WTC11 (cell line): ENCODE results near the gene ATP11B. TPM values are rescaled to one million over a fixed set of nuclear protein-coding genes. Genes with fewer than 3 reads are reported as not detected.

Experiments used
- ATAC-seq: fragments of 200-7000 bp; cut with Tn5 transposase; 2 replicates; pipeline ENCODE4 v1.10.0; 2021; ENCODE audit warnings: mild to moderate bottlenecking, moderate library complexity
- CTCF ChIA-PET: fragments of 300-600 bp; sonication (Branson Sonifier 250); formaldehyde crosslinking; loops from one replicate; lab custom pipeline; 2021; ENCODE audit warnings: antibody characterized with exemption; lab: Charles Lee
- POLR2A ChIA-PET: fragments of 350-600 bp; sonication (Branson Sonifier 250); formaldehyde crosslinking; loops from one replicate; lab custom pipeline; 2021; ENCODE audit warnings: antibody characterized with exemption; lab: Charles Lee
- DNase-seq: peaks from one replicate; pipeline ENCODE4 v3.0.0; 2021; ENCODE audit warnings: low spot score
- H3K27ac Mint-ChIP-seq: 2 replicates; pipeline ENCODE4 v1.8.0; 2021; ENCODE audit warnings: mixed read lengths
- H3K27me3 Mint-ChIP-seq: 2 replicates; pipeline ENCODE4 v1.8.0; 2021; ENCODE audit warnings: low read depth, mild to moderate bottlenecking, moderate library complexity, mixed read lengths
- H3K36me3 Mint-ChIP-seq: 2 replicates; pipeline ENCODE4 v1.8.0; 2021; ENCODE audit warnings: mixed read lengths
- H3K4me1 Mint-ChIP-seq: 2 replicates; pipeline ENCODE4 v1.8.0; 2022; ENCODE audit warnings: mixed read lengths
- H3K4me3 Mint-ChIP-seq: 2 replicates; pipeline ENCODE4 v1.8.0; 2021; ENCODE audit warnings: mild to moderate bottlenecking, moderate library complexity, mixed read lengths
- H3K9me3 Mint-ChIP-seq: 2 replicates; pipeline ENCODE4 v1.8.0; 2021; ENCODE audit warnings: mixed read lengths
- AFF4 ChIP-seq: sonication (generic); formaldehyde crosslinking; IDR thresholded peaks from 2 replicates; pipeline ENCODE4 v1.8.1; 2023; ENCODE audit warnings: mild to moderate bottlenecking, missing genetic modification reagents, borderline replicate concordance
- ATF1 ChIP-seq: sonication (generic); formaldehyde crosslinking; IDR thresholded peaks from 2 replicates; pipeline ENCODE4 v1.8.1; 2023; ENCODE audit warnings: mild to moderate bottlenecking, moderate library complexity, missing genetic modification reagents
- CBFB ChIP-seq: sonication (generic); formaldehyde crosslinking; IDR thresholded peaks from 2 replicates; pipeline ENCODE4 v1.8.1; 2022; ENCODE audit warnings: mild to moderate bottlenecking, low read depth, missing genetic modification reagents
- E2F5 ChIP-seq: sonication (generic); formaldehyde crosslinking; IDR thresholded peaks from 2 replicates; pipeline ENCODE4 v1.8.1; 2022; ENCODE audit warnings: mild to moderate bottlenecking, moderate library complexity, missing genetic modification reagents
- EMX1 ChIP-seq: fragments of 250-450 bp; sonication (Bioruptor Pico); IDR thresholded peaks from 2 replicates; pipeline ENCODE4 v1.8.0; 2021; ENCODE audit warnings: mild to moderate bottlenecking
- ESRRA ChIP-seq: sonication (generic); formaldehyde crosslinking; IDR thresholded peaks from 2 replicates; pipeline ENCODE4 v1.8.1; 2022; ENCODE audit warnings: mild to moderate bottlenecking, missing genetic modification reagents, borderline replicate concordance
- JAZF1 ChIP-seq: fragments of 250-450 bp; sonication (Bioruptor Pico); IDR thresholded peaks from 2 replicates; pipeline ENCODE4 v1.9.0; 2021; ENCODE audit warnings: moderate library complexity, mild to moderate bottlenecking, inconsistent platforms
- NFATC4 ChIP-seq: fragments of 250-450 bp; sonication (Bioruptor Pico); IDR thresholded peaks from 2 replicates; pipeline ENCODE4 v1.9.0; 2021; ENCODE audit warnings: mild to moderate bottlenecking
- NFYB ChIP-seq: sonication (generic); formaldehyde crosslinking; conservative IDR thresholded peaks from 2 replicates; pipeline ENCODE4 v1.8.0; 2022; ENCODE audit warnings: low read depth, missing genetic modification reagents
- PREB ChIP-seq: sonication (generic); formaldehyde crosslinking; IDR thresholded peaks from 2 replicates; pipeline ENCODE4 v1.8.1; 2022; ENCODE audit warnings: mild to moderate bottlenecking, missing genetic modification reagents, moderate library complexity, borderline replicate concordance
- RELA ChIP-seq: sonication (generic); formaldehyde crosslinking; IDR thresholded peaks from 2 replicates; pipeline ENCODE4 v1.8.1; 2022; ENCODE audit warnings: missing genetic modification reagents, mild to moderate bottlenecking, borderline replicate concordance
- RORB ChIP-seq: fragments of 250-450 bp; sonication (Bioruptor Pico); IDR thresholded peaks from 2 replicates; pipeline ENCODE4 v1.9.0; 2021; ENCODE audit warnings: mild to moderate bottlenecking
- ZNF121 ChIP-seq: sonication (generic); formaldehyde crosslinking; IDR thresholded peaks from 2 replicates; pipeline ENCODE4 v1.8.0; 2023; ENCODE audit warnings: missing genetic modification reagents
- ZNF232 ChIP-seq: sonication (generic); formaldehyde crosslinking; IDR thresholded peaks from 2 replicates; pipeline ENCODE4 v1.8.0; 2022; ENCODE audit warnings: mild to moderate bottlenecking, missing genetic modification reagents
- ZNF532 ChIP-seq: fragments of 250-450 bp; sonication (Bioruptor Pico); IDR thresholded peaks from 2 replicates; pipeline ENCODE4 v1.9.0; 2021; ENCODE audit warnings: mild to moderate bottlenecking, borderline replicate concordance
- ZSCAN18 ChIP-seq: fragments of 250-450 bp; sonication (Bioruptor Pico); IDR thresholded peaks from 2 replicates; pipeline ENCODE4 v2.1.2; 2022; ENCODE audit warnings: mild to moderate bottlenecking, moderate library complexity
- total RNA-seq: library from RNA; stranded (reverse); gene quantifications from 3 replicates; pipeline ENCODE4 v1.2.3, GENCODE V29; 2021
- TF ChIP-seq, protein P1 (sequence below): sonication (generic); formaldehyde crosslinking; IDR thresholded peaks from 2 replicates; pipeline ENCODE4 v1.8.1; 2022; ENCODE audit warnings: low read depth, missing genetic modification reagents, borderline replicate concordance
- TF ChIP-seq, protein P2 (sequence below): sonication (generic); formaldehyde crosslinking; IDR thresholded peaks from 2 replicates; pipeline ENCODE4 v1.8.1; 2023; ENCODE audit warnings: mild to moderate bottlenecking, moderate library complexity, missing genetic modification reagents
- TF ChIP-seq, protein P3 (sequence below): sonication (generic); formaldehyde crosslinking; conservative IDR thresholded peaks from 2 replicates; pipeline ENCODE4 v1.8.1; 2023; ENCODE audit warnings: mild to moderate bottlenecking, low read depth, missing genetic modification reagents, moderate library complexity

Gene ATP11B
- total RNA-seq, 1 experiment from 2014 or later, result 25.7 TPM

DNA sequence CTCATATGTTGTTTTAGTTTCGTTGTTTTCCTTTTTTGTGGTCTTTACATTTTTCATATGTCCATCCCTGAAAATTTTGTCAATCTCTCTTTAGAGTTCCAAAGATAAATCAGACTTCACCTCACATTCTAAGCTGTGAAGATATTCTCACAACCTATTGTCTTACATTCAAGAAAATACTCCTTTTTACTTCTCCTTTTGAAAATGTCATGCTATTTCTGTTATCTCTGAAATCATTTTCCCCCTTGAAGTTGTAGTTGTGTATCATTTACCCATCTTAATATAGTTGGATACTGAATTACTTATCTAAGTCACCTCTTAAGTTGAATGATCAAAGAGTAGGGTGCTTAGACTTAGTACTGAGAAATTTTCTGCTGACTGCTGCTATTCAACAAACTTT, 112.7 kb downstream of the ATP11B start (continued):
- no peak for TF ChIP-seq ZSCAN18 (CRISPR knock-in tag)
- no peak for TF ChIP-seq JAZF1

- ATAC-seq (no peak), DNase-seq (no peak)
- ChIA-PET POLR2A (no interaction called here), CTCF (interaction anchor here (0.6 to 2.8 kb wide), 6 partner anchors 12 to 465 kb away, joined by 3 to 17 read pairs (median 4); no protein-coding TSS in a partner anchor)
- no peaks in the 10 kb centered on the region for H3K27me3 Mint-ChIP-seq
- H3K36me3 Mint-ChIP-seq, result no peaks in the 10 kb centered on the region
- no peak overlapping the region for H3K27ac Mint-ChIP-seq
- H3K9me3 Mint-ChIP-seq, result no peaks in the 10 kb centered on the region
- H3K4me1 Mint-ChIP-seq, result 0 out of 2 replicates have a peak, but pooled peaks cover 3% of the 10 kb centered on the region
- H3K4me3 Mint-ChIP-seq, result no peak overlapping the region
- TF ChIP-seq ESRRA (CRISPR knock-in tag) (no peak), ZNF532 (no peak), ATF1 (CRISPR knock-in tag) (no peak), AFF4 (CRISPR knock-in tag) (no peak), E2F5 (CRISPR knock-in tag) (no peak), ZNF121 (CRISPR knock-in tag) (no peak), RELA (CRISPR knock-in tag) (no peak), PREB (no peak), EMX1 (no peak), CBFB (no peak), RORB (no peak), NFYB (CRISPR knock-in tag) (no peak), NFATC4 (CRISPR knock-in tag) (no peak), ZNF232 (CRISPR knock-in tag) (no peak)
- TF ChIP-seq, protein P1, sequence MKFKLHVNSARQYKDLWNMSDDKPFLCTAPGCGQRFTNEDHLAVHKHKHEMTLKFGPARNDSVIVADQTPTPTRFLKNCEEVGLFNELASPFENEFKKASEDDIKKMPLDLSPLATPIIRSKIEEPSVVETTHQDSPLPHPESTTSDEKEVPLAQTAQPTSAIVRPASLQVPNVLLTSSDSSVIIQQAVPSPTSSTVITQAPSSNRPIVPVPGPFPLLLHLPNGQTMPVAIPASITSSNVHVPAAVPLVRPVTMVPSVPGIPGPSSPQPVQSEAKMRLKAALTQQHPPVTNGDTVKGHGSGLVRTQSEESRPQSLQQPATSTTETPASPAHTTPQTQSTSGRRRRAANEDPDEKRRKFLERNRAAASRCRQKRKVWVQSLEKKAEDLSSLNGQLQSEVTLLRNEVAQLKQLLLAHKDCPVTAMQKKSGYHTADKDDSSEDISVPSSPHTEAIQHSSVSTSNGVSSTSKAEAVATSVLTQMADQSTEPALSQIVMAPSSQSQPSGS (CRISPR knock-in tag), result no peak
- TF ChIP-seq, protein P2, sequence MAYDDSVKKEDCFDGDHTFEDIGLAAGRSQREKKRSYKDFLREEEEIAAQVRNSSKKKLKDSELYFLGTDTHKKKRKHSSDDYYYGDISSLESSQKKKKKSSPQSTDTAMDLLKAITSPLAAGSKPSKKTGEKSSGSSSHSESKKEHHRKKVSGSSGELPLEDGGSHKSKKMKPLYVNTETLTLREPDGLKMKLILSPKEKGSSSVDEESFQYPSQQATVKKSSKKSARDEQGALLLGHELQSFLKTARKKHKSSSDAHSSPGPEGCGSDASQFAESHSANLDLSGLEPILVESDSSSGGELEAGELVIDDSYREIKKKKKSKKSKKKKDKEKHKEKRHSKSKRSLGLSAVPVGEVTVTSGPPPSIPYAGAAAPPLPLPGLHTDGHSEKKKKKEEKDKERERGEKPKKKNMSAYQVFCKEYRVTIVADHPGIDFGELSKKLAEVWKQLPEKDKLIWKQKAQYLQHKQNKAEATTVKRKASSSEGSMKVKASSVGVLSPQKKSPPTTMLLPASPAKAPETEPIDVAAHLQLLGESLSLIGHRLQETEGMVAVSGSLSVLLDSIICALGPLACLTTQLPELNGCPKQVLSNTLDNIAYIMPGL (CRISPR knock-in tag), result no peak
- TF ChIP-seq, protein P3, sequence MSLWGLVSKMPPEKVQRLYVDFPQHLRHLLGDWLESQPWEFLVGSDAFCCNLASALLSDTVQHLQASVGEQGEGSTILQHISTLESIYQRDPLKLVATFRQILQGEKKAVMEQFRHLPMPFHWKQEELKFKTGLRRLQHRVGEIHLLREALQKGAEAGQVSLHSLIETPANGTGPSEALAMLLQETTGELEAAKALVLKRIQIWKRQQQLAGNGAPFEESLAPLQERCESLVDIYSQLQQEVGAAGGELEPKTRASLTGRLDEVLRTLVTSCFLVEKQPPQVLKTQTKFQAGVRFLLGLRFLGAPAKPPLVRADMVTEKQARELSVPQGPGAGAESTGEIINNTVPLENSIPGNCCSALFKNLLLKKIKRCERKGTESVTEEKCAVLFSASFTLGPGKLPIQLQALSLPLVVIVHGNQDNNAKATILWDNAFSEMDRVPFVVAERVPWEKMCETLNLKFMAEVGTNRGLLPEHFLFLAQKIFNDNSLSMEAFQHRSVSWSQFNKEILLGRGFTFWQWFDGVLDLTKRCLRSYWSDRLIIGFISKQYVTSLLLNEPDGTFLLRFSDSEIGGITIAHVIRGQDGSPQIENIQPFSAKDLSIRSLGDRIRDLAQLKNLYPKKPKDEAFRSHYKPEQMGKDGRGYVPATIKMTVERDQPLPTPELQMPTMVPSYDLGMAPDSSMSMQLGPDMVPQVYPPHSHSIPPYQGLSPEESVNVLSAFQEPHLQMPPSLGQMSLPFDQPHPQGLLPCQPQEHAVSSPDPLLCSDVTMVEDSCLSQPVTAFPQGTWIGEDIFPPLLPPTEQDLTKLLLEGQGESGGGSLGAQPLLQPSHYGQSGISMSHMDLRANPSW (CRISPR knock-in tag), result no peak
Measured at GRCh38 chr3:182908471-182908870, 115.2 kb downstream of the ATP11B start.
